Left ventricle myocardium inferior (tissue), 1 donor: ENCODE results near the gene PITPNM3. TPM values are rescaled to one million over a fixed set of nuclear protein-coding genes. Genes with fewer than 3 reads are reported as not detected.

Source experiments
- DNase-seq: peaks from one replicate; pipeline ENCODE4 v3.0.0-alpha.2; 2020
- H3K27ac ChIP-seq: fragments of 200-600 bp; replicated peaks from 2 replicates; pipeline ENCODE4 v1.8.0; 2021
- H3K27me3 ChIP-seq: fragments of 200-600 bp; 2 replicates; pipeline ENCODE4 v1.8.0; 2021; ENCODE audit warnings: low read depth
- H3K36me3 ChIP-seq: fragments of 200-600 bp; 2 replicates; pipeline ENCODE4 v1.8.0; 2021
- H3K4me1 ChIP-seq: fragments of 200-600 bp; 2 replicates; pipeline ENCODE4 v1.8.0; 2021
- H3K4me3 ChIP-seq: fragments of 200-600 bp; 2 replicates; pipeline ENCODE4 v1.8.0; 2021; ENCODE audit warnings: mild to moderate bottlenecking, moderate library complexity
- H3K9me3 ChIP-seq: fragments of 200-600 bp; replicated peaks from 2 replicates; pipeline ENCODE4 v1.8.0; 2021
- intact Hi-C: fragments of 100-400 bp; cut with micrococcal nuclease; formaldehyde crosslinking; loops from one replicate; pipeline ENCODE4 v1.11.0; 2022
- total RNA-seq: library from RNA; stranded (reverse); fragmentation: NEBNext Ultra II Directional; extraction: Animal tissue kit (Norgen Biotek cat#: 25700); gene quantifications from one replicate; pipeline ENCODE4 v1.2.1, GENCODE V29; 2021
- TF ChIP-seq, protein P1 (sequence below): fragments of 200-600 bp; IDR thresholded peaks from 2 replicates; pipeline ENCODE4 v1.8.0; 2021; ENCODE audit warnings: antibody characterized with exemption, mild to moderate bottlenecking, borderline replicate concordance
- donor health status: DM: no; HTN: yes; CAD: no; lungs with severe emphysema.

PITPNM3 gene
- total RNA-seq, 1 donor from 2014 or later, result 0.36 TPM

DNA sequence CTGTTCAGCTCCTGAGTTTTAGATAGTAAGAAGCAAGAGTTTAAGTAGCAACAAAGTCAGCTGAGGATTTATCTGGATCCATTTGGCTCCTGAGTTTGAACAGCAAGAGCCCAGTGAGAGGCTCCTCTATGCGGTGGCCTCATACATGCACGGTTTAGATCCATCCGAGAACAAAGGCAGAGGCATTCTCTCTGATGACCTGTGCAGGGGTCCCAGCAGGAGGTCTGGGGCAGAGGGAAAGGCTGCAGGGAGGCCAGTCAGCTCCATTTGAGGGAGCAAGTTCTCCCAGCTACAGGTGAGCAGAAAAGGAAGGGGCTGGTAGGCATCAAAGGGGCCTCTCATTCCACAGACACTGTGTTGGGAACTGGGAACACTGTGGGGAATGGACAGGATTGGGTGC lies 16.5 kb downstream of the PITPNM3 start:
- Histone ChIP-seq H3K4me1 (no peaks in the 10 kb centered on the region), H3K9me3 (peaks cover 8% of the 10 kb centered on the region), H3K4me3 (no peak overlapping the region), H3K36me3 (no peaks in the 10 kb centered on the region), H3K27ac (no peak overlapping the region), H3K27me3 (peaks cover 8% of the 10 kb centered on the region)
- TF ChIP-seq, protein P1, sequence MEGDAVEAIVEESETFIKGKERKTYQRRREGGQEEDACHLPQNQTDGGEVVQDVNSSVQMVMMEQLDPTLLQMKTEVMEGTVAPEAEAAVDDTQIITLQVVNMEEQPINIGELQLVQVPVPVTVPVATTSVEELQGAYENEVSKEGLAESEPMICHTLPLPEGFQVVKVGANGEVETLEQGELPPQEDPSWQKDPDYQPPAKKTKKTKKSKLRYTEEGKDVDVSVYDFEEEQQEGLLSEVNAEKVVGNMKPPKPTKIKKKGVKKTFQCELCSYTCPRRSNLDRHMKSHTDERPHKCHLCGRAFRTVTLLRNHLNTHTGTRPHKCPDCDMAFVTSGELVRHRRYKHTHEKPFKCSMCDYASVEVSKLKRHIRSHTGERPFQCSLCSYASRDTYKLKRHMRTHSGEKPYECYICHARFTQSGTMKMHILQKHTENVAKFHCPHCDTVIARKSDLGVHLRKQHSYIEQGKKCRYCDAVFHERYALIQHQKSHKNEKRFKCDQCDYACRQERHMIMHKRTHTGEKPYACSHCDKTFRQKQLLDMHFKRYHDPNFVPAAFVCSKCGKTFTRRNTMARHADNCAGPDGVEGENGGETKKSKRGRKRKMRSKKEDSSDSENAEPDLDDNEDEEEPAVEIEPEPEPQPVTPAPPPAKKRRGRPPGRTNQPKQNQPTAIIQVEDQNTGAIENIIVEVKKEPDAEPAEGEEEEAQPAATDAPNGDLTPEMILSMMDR, result no peak
- intact Hi-C loops, result no loop called here
- DNase-seq, result no peak

DNA sequence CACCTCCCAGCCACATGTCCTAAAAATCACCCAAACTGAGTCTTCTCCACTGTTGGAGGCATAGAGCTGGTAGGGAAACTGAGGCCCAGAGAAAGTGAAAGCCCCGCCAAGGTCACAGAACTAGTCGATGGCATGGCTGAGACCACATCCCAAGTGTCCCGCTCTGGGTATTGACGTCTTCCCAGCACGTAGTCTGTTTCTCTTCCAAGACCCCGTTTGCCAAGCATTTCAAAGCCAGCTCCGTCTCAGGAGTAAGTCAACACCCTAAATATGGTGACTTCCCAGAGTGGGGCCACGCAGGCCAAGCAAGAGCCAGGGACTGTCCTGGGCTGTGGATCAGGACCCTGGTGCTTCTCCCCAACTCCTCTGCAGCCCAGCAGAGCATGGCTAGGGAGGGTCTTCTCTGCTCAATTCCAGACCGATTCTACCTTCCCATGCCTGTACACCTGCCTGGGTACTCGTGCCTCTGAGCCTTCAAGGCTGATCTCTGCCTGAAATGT lies 19.7 kb downstream of the PITPNM3 start:
- Histone ChIP-seq H3K4me3 (no peak overlapping the region), H3K27ac (no peak overlapping the region), H3K27me3 (peaks cover 8% of the 10 kb centered on the region), H3K9me3 (peaks cover 8% of the 10 kb centered on the region), H3K36me3 (no peaks in the 10 kb centered on the region), H3K4me1 (peaks cover 8% of the 10 kb centered on the region)
- DNase-seq, result no peak
- TF ChIP-seq, protein P1, result no peak
- intact Hi-C loops, result no loop called here

DNA sequence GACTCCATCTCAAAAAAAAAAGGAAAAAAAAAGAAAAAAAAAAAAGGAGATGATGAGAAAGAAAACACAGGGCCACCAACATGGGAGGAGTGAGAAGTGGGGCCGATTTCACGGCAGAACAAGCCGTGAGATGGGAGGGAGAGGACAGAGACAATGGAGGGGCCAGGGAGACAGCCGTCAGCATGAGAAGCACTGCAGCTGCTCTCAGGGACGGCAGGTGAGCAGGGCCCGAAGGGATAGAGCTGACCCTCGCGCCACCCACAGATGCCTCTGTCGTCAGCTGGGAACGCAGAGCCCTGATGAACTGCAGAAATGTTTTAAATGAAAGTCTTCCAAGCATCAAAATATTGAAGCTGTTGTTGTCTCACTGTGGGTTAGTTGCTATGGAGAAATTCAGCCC lies 20.3 kb downstream of the PITPNM3 start:
- Histone ChIP-seq H3K36me3 (no peaks in the 10 kb centered on the region), H3K27me3 (peaks cover 8% of the 10 kb centered on the region), H3K4me1 (peaks cover 8% of the 10 kb centered on the region), H3K27ac (no peak overlapping the region), H3K9me3 (peaks cover 8% of the 10 kb centered on the region), H3K4me3 (no peak overlapping the region)
- intact Hi-C loops, result no loop called here
- DNase-seq, result no peak
- TF ChIP-seq, protein P1, result no peak

DNA sequence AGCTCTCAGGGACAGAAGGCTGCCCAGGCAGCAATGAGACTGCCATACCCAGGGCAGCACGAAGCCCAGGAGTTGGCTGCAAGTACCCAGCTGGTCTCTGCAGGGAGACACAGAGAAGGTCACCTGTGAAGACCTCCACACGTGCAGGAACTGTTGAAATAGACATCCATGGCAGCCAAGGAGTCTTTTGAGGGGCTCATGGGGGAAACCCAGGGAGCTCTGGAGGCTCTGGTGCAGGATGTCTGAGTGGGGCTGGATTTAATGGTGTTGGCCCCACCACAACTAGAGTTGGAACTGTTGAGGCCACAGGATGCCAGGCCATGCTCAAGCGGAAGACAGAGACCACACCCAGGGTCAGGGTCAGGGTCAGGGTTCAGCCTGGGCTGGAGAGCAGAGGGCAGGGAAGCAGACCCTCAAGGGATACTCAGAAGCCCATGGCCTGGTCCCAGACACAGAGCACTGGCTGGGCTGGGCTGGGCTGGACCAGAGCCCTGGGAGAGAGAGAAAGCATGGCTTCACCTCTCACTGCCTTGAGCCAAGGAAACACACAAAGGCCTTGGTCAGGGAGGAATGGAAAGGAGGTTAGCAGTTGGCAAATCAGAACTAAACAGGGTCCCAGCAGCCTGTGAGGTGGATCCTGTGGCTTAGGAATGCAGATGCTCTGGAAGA lies 21.4 kb downstream of the PITPNM3 start:
- no peak overlapping the region for H3K4me3 ChIP-seq
- H3K27me3 ChIP-seq, result peaks cover 4% of the 10 kb centered on the region
- intact Hi-C loops, result no loop called here
- DNase-seq, result no peak
- H3K9me3 ChIP-seq, result peaks cover 8% of the 10 kb centered on the region
- TF ChIP-seq, protein P1, result no peak
- no peaks in the 10 kb centered on the region for H3K36me3 ChIP-seq
- peaks cover 8% of the 10 kb centered on the region for H3K4me1 ChIP-seq
- no peak overlapping the region for H3K27ac ChIP-seq

DNA sequence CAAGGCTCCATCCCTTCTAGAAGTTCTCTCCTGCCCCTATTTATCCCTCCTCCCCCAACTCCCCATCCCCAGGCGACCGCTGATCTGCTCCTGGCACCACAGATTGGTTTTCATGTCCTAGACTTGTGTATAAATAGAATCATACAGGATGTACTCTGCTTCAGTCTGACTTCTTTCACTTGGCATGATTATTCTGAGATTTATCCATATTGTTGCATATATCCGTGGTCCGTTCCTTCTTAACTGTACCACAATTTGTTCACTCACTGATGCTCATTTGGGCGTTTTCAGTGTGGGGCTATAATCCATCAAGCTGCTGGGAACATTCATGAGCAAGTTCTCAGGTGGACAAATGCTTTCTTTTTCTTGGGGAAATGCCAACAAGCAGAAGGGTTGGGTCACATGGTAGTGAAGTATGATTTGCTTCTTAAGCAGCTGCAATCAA lies 23.9 kb downstream of the PITPNM3 start:
- Histone ChIP-seq H3K27ac (no peak overlapping the region), H3K27me3 (no peaks in the 10 kb centered on the region), H3K36me3 (no peaks in the 10 kb centered on the region), H3K9me3 (no peaks in the 10 kb centered on the region), H3K4me3 (no peak overlapping the region), H3K4me1 (peaks cover 8% of the 10 kb centered on the region)
- DNase-seq, result no peak
- TF ChIP-seq, protein P1, result no peak
- intact Hi-C loops, result no loop called here
